DMS53 (cell line): Measurements from ENCODE around the gene FRMD4A.
A peak's percentile ranks its signal among the peaks of the same experiment; 100 is the strongest.
"Not testable (repeated sequence)": the region's sequence is repeated elsewhere in the genome, so short reads cannot be mapped to it uniquely, and the experiment has no call there.

ENCODE experiments used
- DNase-seq: peaks from one replicate; lab custom pipeline; 2025; lab: John Stamatoyannopoulos, UW

Gene FRMD4A

DNA sequence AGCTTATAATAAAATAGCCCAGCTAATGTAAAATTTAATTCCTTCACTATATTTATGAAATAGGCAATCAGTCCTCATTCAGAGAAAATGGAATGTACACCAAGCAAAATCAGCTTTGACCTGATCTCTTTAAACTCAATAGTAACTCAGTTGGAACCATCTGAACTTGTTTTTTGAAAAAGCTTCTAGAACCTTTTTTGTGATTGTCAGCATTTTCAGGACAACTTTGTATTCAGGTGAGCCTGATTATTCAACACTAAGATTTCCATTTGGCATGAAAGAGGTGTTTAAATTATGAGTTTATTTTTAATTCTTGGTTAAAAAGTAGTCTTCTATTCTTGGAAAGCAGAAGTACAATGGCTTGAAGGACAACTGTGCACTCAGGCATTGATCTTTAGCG, 89.5 kb downstream of the FRMD4A start:
- no peak for DNase-seq

DNA sequence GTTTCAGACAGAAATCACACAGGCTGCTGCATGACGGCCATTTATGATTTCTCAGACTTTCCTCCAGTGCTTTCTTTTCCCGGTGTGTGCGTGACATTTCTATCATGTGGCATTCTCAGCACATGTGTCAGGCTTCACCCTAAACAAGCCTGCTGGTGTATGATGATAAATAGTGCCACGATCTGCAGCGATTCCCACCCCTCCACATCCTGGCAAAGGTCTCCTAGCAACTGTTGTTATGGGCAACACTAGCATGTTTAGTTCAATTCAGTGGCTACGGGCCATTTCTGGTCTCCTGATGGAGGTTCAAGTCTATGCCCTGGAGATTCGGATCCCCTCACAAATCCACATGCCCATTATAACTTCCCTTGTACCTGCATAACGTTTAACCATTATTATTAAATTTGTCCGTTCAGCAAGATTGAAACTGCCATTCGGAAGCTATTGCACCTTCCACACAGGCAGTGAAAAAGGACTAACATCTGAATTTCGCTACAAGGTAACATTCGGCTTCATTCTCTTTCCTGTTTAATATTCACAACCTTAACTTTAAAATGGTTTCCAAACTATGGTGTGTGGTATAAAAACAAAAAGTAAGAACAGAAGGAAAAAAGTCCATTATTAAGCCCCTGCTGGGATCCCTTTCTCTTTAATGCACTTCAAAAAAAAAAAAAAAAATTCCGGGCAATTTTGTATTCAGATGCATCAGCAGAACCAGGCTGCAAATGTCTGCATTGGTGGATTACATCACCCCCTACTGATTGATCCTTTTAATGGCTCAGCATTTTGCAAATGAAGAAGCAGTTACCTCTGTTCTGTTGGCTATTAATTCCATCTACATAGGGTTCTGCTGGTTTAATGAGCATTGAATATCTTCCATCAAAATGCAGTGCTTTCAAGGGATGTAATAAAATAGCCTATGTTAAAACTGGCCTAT, 90.2 kb downstream of the FRMD4A start:
- DNase-seq, result peak; percentile 54

DNA sequence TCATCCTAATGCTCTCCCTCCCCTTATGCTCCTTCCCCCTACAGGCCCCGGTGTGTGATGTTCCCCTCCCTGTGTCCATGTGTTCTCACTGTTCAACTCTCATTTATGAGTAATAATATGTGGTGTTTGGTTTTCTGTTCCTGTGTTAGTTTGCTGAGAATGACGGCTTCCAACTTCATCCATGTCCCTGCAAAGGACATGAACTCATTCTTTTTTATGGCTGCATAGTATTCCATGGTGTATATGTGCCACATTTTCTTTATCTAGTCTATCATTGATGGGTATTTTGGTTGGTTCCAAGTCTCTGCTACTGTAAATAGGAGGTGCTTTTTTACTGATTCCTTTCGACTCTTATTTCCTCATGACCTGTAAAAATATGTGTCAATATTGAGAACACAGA, 92.1 kb downstream of the FRMD4A start:
- not testable (repeated sequence) for DNase-seq

DNA sequence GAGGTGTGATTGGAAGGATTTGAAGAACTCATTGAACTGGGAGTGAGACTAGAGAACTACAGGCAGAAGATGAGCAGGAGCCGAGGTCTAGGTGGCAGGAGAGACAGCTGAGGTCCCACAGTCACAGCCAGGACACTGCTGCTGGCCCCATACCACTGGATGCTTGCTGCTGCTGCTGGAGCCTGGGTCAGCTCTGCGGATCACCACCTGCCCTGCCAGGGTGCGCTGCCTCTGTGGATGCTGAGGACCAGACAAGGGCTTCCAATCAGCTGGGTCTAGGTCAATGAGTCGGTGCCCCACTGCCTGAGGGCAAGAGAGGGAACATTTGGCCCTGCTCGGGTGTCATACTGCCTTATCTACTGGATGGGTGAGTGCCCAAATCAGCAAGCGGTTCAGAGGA, 94.4 kb downstream of the FRMD4A start:
- no peak for DNase-seq

DNA sequence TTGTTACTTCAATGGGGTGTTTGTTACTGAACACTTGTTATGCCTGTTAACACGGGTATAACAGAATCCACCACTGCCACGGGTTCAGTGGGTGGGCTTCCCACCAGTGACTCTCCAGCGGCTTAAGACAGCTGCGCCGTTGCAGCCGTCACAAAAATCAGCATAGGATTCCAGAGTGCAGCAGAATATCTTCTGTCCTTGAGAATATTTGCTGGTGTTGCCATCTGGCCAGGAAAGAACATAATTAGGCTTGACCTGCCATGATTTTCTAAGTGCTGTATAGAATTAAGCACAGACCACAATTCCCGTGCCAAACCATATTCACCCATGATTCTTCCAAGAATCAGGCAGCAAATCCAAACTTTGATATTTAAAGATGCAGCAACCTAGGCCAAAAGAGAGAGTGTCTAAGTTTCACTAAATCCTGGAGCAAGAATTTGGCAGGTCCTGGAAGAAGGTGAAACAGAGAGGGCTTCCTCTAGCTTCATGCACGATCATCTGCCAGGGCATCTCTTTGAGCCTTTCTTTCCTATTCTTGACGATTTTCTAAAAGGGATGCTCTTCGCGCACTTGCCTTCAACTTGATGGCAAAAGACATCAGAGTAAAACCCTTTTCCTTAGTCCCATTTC, 95.0 kb downstream of the FRMD4A start:
- no peak for DNase-seq

DNA sequence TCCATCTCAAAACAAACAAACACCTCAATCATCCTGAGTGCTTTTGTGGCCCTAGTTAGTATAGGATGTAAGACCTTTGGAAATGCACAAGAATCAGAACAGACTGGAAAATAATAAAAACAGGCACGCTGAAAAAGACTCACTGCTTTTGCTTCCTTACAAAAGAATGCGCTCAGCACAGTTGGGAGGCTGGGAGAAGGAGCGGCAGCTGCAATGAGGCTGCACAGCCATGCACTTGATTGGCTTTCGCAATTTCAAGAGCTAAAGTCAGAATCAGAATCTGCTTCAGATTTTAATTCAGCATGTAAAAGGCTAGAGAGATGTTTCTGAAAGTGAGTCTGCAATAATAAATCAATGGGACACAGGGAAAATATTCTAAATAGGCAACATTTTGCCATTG, 97.2 kb downstream of the FRMD4A start:
- no peak for DNase-seq

DNA sequence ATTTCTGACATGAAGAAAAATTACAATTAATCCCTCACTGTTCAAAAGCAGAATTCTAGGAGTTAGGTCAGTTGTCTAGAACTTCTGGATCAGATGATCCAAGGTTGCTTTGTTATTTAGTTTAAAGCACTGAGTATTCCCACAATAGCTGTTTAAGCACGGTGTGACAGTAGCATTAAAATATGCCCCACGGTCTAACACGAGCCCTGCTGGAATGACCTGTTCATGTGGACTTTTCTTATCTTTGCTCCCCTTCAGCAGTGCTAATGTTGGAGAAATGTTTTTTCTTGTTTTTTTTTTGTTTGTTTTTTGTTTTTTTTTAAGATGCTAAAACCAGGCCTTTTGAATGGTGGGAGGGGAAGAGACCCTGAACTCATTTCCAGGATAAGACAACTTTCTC, 101.9 kb downstream of the FRMD4A start:
- not testable (repeated sequence) for DNase-seq

DNA sequence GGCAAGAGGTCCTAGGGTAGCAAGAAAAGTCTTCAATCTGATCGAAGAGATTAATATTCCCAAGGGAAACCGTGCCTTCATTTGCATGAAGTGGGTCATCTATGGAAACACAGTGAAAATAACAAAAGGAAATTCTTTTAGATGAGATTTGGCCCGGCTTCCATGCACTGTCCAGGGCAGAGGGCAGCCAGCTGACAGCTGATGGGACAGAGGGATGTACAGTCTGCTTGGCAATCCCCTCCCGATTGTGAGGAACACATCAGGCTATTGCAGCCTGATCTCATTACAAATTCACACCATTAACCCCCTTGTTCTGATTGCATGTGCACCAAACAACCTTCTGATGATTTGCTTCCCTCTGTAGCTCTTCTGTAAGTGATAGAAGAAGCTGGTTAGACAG, 105.3 kb downstream of the FRMD4A start:
- DNase-seq, result no peak

DNA sequence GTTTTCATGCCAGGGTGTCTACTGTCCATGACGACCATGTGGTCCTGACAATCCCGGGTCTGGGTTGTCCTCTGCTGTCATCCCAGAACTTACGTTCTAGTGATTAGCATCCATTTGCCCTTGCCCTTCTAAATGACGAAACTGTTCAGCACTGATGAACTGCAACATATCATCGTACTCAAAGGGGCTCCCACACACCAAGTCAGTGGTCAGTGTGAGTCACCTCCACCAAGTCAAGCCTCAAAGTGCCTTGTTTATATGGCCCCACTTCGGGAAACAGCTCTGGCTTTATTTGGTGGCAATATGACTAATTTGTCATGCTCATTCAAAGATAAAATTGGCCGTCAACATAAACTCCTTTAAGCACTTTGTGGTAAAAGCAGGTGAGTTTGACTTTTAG, 110.7 kb downstream of the FRMD4A start:
- DNase-seq, result no peak

DNA sequence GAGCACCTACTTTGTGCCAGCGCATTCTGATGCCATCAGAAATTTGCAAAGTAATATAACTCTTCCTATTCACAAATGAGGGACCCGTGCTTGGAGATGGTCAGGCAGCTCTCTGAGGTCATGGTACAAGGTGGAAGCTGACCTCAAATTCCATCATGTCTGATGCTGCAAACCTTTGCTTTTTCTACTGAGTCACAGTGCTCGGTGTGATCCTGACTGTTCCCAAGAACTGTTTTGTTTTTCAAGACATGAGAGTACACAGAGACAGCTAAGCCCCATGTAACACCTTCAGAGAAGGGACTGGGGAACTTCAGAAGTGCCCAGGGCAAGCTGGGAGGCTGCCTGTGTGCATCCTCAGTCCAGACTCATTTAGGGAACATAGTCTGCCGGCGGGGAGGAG, 111.3 kb downstream of the FRMD4A start:
- DNase-seq, result no peak

DNA sequence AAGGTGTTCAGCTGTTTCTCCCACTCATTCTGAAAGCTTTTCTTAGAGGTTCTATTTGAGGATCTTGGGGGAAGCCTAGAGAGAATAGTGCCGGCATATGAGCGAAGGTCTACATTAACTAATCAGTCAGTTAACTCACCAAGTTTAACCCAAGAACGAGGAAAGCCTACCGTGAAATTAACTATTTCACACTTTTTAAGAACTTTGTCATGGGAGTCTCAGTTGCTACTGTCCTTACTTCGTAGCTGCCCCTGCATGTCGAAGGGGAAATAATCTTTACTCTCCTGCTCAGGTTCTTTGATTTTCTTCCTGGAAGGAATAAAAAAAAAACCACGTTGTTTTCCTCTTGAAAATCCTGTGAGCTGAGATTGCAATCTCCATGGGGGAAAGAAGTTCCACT, 115.1 kb downstream of the FRMD4A start:
- DNase-seq, result no peak

DNA sequence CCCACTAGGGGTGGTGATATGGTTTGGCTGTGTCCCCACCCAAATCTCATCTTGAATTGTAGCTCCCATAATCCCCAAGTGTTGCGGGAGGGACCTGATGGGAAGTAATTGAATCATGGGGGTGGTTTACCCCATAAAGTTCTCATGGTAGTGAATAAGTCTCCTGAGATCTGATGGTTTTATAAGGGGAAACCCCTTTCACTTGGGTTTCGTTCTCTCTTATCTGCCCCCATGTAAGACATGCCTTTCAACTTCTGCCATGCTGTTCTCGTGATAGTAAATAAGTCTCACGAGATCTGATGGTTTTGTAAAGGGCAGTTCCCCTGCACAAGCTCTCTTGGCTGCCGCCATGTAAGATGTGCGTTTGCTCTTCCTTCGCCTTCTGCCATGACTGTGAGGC, 117.0 kb downstream of the FRMD4A start:
- not testable (repeated sequence) for DNase-seq

DNA sequence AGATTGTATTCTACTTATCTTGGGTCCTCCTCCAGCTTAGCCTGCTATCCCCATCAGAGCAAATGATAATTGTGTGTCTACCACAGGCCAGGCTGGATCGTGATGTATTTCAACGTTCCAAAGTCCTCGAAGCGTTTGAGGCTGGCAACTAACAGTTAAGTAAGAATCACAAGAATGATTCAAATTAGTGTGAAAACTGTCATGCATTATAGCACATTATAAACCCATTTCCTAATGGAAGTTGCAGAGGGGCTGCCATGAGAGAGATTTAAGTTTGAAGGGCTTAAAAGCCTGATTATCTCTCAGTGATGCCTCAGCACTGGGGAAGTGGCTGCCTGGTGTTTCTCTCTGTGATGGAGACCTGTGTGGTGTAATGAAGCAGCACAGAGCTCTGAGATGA, 119.1 kb downstream of the FRMD4A start:
- no peak for DNase-seq

DNA sequence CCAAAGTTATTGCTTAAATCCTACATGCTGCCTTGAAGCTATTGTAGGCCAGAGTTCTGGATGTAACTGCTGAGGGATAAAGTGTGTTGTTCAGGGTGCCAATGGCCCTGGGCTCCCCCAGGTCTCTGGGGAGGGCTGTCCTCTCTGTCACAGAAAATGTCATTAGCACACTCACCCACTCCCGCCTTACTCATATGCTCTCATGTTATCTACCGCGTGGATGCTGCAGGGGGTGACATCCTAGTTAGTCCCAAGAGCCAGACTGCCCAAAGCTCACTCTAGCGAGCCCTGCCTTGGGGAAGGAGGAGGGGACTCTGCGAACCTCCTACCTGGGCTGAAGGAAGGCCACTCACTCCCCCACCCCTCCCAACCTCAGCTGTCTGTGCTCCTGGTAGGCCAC, 122.5 kb downstream of the FRMD4A start:
- no peak for DNase-seq

DNA sequence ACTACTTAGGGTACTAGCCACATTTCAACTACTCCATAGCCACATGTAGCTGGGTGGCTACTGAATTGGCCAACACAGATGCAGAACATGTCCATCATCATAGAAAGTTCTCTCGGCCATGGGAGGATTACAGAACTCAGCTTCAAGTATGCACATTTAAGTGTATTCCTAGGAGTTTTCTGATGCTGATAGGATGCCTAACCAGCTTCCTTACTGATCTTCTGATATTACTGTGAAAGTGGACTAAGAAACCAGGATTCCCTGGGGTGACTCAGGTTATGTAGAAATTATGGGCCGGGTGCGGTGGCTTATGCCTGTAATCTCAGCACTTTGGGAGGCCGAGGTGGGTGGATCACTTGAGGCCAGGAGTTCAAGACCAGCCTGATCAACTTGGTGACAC, 125.5 kb downstream of the FRMD4A start:
- no peak for DNase-seq

DNA sequence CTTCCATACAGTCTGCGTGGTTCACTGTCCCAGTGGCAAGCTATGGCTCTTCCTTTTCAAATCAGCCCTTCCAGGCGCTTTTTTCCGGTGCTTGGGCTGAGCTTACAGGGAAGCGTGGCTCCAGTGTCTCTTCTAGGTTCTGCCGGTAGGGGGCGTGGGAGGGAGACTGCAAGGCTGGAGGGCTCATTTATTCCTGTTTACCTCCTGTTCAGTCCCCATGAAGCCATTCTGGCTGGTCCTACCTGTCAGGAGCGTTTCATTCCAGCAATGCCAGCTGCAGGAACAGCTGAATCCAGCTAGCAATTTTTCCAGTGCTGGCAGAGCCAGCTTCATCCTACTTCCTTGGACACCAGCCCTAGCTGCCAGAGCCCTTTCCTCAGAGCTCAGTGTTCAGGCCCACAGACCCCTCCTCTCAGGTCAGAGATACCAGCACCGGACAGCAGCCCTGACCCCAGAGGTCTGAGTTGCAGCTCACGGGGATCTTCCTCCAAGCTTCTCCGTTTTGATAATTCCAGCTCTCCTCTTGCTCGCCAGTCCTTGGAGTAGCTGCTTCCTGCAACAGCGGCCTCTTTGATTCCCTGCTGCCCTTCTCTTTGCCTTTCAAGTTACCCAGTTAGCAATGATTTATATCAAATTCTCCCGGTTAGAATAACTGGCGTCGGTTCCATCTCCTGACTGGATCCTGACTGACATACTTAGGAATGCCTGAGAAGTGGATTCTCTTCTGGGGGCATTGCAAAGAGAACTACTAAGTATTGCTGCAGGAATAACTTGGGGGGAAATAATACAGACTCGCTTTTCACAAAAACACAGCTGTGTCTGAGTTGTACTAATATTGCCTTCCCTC, 129.8 kb downstream of the FRMD4A start:
- DNase-seq, result peak; percentile 72

DNA sequence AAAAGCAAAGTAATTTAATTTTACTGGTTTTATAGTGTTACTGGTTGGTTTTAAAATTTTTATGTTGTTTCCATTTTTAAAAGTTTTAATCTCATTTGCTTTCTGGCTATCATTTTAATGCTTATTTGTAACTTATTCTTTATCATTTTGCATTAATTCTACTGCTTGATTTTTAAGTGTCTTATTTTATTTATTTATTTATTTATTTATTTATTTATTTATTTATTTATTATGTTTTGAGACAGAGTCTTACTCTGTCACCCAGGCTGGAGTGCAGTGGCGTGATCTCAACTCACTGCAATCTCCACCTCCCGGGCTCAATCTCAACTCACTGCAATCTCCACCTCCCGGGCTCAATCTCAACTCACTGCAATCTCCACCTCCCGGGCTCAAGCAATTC, 131.6 kb downstream of the FRMD4A start:
- not testable (repeated sequence) for DNase-seq

DNA sequence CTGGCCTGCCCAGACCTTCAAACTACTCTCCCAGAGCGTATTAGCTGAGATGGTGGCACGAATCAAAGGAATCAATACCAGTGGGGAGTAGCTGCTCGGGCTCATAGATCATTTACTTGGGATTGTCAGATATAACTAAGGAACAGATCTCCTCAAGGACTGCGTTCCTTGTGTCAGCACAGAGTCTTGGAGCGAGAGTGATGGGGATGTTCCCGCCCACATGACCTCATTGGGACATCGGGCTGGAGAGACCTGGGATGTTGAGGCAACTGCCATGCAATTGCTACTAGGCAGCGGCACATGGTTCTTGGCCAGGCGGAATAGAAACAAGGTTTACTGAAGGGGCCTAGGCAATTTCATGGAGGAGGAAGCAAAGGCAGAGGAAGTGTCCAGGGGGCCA, 132.6 kb downstream of the FRMD4A start:
- no peak for DNase-seq

DNA sequence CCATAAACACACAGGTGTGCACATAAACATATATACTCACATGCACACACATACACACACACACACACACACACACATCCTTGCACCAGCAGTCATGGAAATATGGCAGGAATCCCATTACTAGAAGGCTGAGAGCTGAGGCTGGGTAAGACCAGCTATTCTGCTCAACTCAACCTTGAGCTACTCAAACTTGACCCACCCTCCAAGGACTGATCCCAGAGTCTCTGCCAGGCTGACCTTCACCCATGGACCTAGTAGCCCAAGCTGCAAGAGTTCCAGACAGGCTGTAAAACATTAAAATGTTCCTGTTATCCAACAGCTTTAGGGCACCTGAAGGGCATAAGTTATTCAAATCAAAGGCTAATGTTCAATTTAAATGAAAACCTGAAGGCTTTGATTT, 134.6 kb downstream of the FRMD4A start:
- no peak for DNase-seq

DNA sequence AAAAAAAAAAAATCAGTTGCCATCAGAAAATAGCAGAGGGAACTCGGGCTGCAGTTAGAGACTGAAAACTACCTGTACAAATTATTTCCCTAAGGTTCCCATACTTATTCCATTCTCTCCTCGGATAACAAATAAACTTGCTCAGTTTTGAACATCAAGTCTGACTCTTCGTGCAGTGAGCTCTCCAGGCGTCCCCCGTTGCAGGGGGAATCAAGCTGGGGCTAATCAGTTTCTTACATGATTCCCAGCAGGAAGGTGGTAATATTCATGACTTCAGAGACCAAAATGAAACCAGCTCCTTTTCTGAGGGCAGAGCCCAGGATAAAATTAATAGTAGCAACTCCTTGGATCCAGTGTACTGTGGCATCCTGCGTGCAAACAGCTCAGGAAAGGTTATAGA, 135.3 kb downstream of the FRMD4A start:
- no peak for DNase-seq

DNA sequence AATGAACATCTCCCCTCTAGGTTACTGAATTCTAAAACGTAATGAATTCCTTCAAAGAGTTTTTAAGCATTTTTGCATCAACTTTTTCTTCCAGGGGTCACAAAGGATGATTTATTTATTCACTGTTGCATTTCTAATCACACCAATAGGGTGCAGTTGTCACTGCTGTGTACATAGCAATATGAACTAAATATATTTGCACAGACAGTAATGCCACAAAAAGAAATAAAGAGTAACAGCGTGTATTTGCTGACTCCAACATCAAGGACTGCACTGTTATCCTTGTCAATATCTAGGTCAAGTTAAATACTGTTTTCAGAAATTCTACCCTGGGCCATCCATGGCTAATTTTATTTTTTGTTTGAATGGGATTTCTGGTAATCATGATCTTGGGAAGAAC, 138.0 kb downstream of the FRMD4A start:
- peak; percentile 49 for DNase-seq

DNA sequence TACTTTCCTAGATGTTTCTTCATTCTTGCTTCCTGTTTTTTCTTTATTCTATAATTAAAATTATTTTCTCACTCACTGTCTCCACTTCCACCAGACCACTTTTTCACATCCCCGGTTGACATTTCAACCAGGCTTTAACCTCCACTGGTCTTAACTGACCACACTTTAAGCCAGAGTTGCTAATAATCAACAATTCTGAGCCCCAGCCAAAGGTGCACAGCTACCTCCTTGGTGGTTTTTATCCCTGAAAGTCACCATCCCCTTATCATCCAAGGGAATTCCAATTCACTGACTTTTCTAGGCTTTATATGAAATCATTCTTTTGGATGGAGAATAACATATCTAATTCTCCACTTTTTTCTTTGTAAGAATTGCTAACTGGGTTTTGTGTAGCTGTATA, 138.9 kb downstream of the FRMD4A start:
- DNase-seq, result no peak

DNA sequence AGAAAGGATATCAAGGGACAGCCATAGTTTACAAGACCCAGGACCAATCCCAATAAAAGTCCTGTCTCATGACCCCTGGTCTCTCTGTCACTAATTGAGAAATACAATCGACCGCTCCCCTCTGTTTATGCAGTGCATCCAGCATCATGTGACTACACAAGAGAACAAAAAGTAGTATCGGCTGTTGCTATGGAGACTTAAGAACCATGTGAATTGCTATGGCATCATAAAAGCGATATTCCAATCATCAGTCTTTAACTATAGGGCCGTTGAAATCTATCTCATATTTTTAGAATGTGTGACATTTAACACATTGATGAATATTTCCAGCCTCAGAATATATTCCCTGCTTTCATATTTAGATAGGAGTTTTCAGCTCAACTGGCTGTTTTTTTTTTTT, 139.3 kb downstream of the FRMD4A start:
- DNase-seq, result peak; percentile 24
